ENCODE data around the gene ZNF420. TPM values are rescaled to one million over a fixed set of nuclear protein-coding genes. Genes with fewer than 3 reads are reported as not detected.

ZNF420 gene
- total and polyA plus RNA-seq, 2 donors from 2014 or later: 5.9 to 11.9 TPM

- Histone ChIP-seq H3K27me3 (ENCODE audit: control insufficient read depth, insufficient read depth, low read length) (no peaks in the 10 kb centered on the region), H3K4me3 (ENCODE audit: low read length in 3 of 3) (no peak overlapping the region), H3K27ac (ENCODE audit: low read depth in 2 of 2, low read length in 2 of 2) (no peak overlapping the region), H3K9ac (ENCODE audit: low read length in 3 of 3) (no peak overlapping the region), H3K4me1 (ENCODE audit: control insufficient read depth in 2 of 3, insufficient read depth in 2 of 3, low read depth in 1 of 3, low read length in 3 of 3) (no peaks in the 10 kb centered on the region), H3K9me3 (ENCODE audit: control insufficient read depth in 2 of 3, insufficient read depth in 1 of 3, low read length in 3 of 3) (peaks cover 2 to 71% (median 58%) of the 10 kb centered on the region in 3 donors), H3K36me3 (ENCODE audit: control insufficient read depth in 2 of 3, insufficient read depth in 3 of 3, low read length in 3 of 3) (peaks cover under 1 to 32% (median 14%) of the 10 kb centered on the region in 3 donors)
- no peak for TF ChIP-seq CTCF (IDR thresholded peaks at IDR 0.05; ENCODE audit: borderline replicate concordance, extremely low read depth, insufficient read depth)
- FAIRE-seq: no peak
- DNase-seq: no peak
- intact Hi-C loops (cut with DNase I): no loop called here
Measured at GRCh38 chr19:37148214-37148613, 70.0 kb downstream of the ZNF420 start.

DNA sequence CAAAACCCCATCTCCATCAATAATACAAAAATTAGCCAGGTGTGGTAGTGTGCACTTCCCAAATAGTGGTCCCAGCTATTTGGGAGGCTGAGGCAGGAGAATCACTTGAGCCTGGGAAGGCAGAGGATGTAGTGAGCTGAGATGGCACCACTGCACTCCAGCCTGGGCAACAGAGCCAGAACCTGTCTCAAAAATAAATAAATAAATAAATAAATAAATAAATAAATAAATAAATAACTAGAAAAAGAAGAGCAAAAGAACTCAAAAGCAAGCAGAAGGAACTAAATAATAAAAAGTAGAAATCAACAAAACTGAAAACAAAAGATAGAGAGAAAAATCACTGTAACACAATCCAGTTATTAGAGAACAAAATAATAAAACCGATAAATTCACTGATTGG is 81.9 kb downstream of the ZNF420 start:
- Histone ChIP-seq H3K4me1 (ENCODE audit: control insufficient read depth in 2 of 3, insufficient read depth in 2 of 3, low read depth in 1 of 3, low read length in 3 of 3) (no peaks in the 10 kb centered on the region), H3K27ac (ENCODE audit: low read depth in 2 of 2, low read length in 2 of 2) (no peak overlapping the region), H3K4me3 (ENCODE audit: low read length in 3 of 3) (no peak overlapping the region), H3K36me3 (ENCODE audit: control insufficient read depth in 2 of 3, insufficient read depth in 3 of 3, low read length in 3 of 3) (peaks cover 10 to 41% (median 15%) of the 10 kb centered on the region in 3 donors), H3K9me3 (ENCODE audit: control insufficient read depth in 2 of 3, insufficient read depth in 1 of 3, low read length in 3 of 3) (peaks cover 5 to 52% (median 24%) of the 10 kb centered on the region in 3 donors), H3K9ac (ENCODE audit: low read length in 3 of 3) (no peak overlapping the region), H3K27me3 (ENCODE audit: control insufficient read depth, insufficient read depth, low read length) (no peaks in the 10 kb centered on the region)
- FAIRE-seq (no peak), DNase-seq (no peak)
- intact Hi-C loops (cut with DNase I): no loop called here
- TF ChIP-seq CTCF (IDR thresholded peaks at IDR 0.05; ENCODE audit: borderline replicate concordance, extremely low read depth, insufficient read depth): no peak

GRCh38 chr19:37165635-37166034 is 87.4 kb downstream of the ZNF420 start:
- DNase-seq (no peak), FAIRE-seq (no peak)
- H3K9ac ChIP-seq (ENCODE audit: low read length in 3 of 3): no peak overlapping the region
- H3K4me3 ChIP-seq (ENCODE audit: low read length in 3 of 3): no peak overlapping the region
- intact Hi-C loops (cut with DNase I): no loop called here
- H3K36me3 ChIP-seq (ENCODE audit: control insufficient read depth in 2 of 3, insufficient read depth in 3 of 3, low read length in 3 of 3): peaks cover 8 to 21% (median 8%) of the 10 kb centered on the region in 3 donors
- H3K27me3 ChIP-seq (ENCODE audit: control insufficient read depth, insufficient read depth, low read length): no peaks in the 10 kb centered on the region
- H3K27ac ChIP-seq (ENCODE audit: low read depth in 2 of 2, low read length in 2 of 2): no peak overlapping the region
- peaks cover 0 to 17% (median 0%) of the 10 kb centered on the region in 3 donors for H3K9me3 ChIP-seq (ENCODE audit: control insufficient read depth in 2 of 3, insufficient read depth in 1 of 3, low read length in 3 of 3)
- H3K4me1 ChIP-seq (ENCODE audit: control insufficient read depth in 2 of 3, insufficient read depth in 2 of 3, low read depth in 1 of 3, low read length in 3 of 3): no peaks in the 10 kb centered on the region
- no peak for TF ChIP-seq CTCF (IDR thresholded peaks at IDR 0.05; ENCODE audit: borderline replicate concordance, extremely low read depth, insufficient read depth)

Measured in kidney (tissue), 14 donors.